Measurements from ENCODE around the gene CENATAC. TPM values are rescaled to one million over a fixed set of nuclear protein-coding genes. Genes with fewer than 3 reads are reported as not detected.

The CENATAC gene
- total RNA-seq, 1 donor from 2014 or later, result 51.0 TPM

DNA sequence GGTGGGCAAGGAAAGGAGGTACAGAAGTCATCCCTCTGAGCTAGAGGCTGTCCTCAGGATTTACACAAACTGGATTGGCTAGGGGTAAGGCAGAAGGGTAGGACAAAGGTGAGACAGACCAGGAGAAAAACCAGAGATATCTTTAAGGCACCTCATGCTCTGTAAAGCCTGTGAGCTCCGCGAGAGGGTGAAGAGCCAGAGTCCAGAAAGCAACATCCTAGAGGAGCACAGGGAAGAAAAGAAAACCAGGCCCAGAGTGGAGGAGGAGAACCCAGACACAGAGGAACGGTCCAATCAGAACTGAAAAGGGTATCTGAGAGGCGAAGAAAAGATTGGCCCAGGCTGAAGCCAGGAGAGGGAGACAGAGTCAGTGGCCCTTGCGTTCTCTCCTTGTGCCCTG is 27.6 kb downstream of the CENATAC start:
- Histone ChIP-seq H3K27ac (peak overlapping the region; percentile 42), H3K9me3 (no peaks in the 10 kb centered on the region), H3K4me1 (peaks cover 47% of the 10 kb centered on the region), H3K36me3 (peaks cover 64% of the 10 kb centered on the region), H3K4me3 (no peak overlapping the region), H3K27me3 (ENCODE audit: low read depth) (no peaks in the 10 kb centered on the region)
- TF ChIP-seq, protein P1, sequence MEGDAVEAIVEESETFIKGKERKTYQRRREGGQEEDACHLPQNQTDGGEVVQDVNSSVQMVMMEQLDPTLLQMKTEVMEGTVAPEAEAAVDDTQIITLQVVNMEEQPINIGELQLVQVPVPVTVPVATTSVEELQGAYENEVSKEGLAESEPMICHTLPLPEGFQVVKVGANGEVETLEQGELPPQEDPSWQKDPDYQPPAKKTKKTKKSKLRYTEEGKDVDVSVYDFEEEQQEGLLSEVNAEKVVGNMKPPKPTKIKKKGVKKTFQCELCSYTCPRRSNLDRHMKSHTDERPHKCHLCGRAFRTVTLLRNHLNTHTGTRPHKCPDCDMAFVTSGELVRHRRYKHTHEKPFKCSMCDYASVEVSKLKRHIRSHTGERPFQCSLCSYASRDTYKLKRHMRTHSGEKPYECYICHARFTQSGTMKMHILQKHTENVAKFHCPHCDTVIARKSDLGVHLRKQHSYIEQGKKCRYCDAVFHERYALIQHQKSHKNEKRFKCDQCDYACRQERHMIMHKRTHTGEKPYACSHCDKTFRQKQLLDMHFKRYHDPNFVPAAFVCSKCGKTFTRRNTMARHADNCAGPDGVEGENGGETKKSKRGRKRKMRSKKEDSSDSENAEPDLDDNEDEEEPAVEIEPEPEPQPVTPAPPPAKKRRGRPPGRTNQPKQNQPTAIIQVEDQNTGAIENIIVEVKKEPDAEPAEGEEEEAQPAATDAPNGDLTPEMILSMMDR (IDR thresholded peaks at IDR 0.05), result no peak
- intact Hi-C loops (cut with DNase I), result no loop called here
- DNase-seq (no peak), ATAC-seq (no peak)

DNA sequence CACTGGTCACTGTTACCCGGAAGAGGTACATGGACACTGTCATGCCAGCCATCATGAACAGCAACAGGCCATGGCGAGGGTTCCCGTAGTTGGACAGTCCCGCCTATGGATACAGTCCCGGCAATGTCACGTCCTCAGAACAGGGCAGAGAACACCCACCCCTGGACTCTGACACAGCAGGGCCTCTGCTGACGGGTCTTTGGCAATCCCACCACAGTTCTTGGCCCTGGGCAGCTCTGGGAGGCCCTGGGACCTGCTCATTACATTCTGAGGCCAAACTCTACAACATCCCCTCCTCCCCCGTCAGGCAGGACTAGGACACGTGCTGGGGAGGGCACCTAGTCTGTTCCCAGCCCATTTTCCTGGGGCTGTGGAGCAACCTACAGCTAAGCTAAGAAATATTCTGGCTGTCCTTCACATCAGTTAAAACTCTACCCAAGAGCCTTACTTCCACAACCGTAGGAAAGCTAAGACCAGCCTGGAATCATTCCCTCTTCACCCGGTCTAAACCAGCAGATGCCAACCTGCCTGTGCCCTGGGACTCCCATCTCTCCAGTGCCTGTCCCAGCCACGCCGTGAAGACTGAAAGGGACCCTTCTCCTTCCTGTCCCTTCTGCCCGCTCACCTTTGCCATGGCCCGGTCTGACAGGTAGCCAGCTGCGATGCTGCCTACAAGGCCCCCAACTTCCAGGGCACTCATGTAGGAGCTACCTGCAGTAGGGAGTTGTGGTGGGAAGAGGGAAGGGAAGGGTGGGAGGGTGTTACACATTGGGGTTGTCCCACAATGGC is 28.2 kb downstream of the CENATAC start:
- Histone ChIP-seq H3K27ac (no peak overlapping the region), H3K4me1 (peaks cover 43% of the 10 kb centered on the region)
- no peak for DNase-seq

DNA sequence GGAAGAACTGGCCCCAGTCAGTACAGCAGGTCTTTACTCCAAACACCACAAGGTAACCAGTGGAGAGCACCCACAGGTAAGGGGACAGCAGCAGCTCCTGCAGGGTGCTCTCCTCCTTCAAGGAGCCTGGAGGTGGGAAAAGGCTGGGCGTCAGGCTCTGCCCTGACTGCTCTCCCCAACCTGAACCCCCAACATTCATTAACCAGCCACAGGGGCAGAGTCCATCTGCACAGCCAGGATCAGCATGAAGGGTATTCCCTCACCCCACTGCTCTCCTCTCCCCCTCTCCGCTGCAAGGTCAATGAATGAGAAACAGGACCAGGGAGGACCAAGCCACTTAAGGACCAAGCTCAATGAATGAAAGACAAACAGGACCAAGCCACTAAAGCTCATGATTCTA is 29.0 kb downstream of the CENATAC start:
- Histone ChIP-seq H3K4me1 (peaks cover 38% of the 10 kb centered on the region), H3K9me3 (no peaks in the 10 kb centered on the region), H3K27ac (no peak overlapping the region), H3K27me3 (ENCODE audit: low read depth) (no peaks in the 10 kb centered on the region), H3K4me3 (no peak overlapping the region), H3K36me3 (peaks cover 51% of the 10 kb centered on the region)
- DNase-seq (no peak), ATAC-seq (no peak)
- intact Hi-C loops (cut with DNase I), result no loop called here
- TF ChIP-seq, protein P1 (IDR thresholded peaks at IDR 0.05), result no peak

More for the DNA sequence above, 28.2 kb downstream of the CENATAC start:
- Histone ChIP-seq H3K9me3 (no peaks in the 10 kb centered on the region), H3K4me3 (no peak overlapping the region), H3K27me3 (ENCODE audit: low read depth) (no peaks in the 10 kb centered on the region), H3K36me3 (peaks cover 59% of the 10 kb centered on the region)
- TF ChIP-seq, protein P1 (IDR thresholded peaks at IDR 0.05), result no peak
- ATAC-seq, result no peak
- intact Hi-C loops (cut with DNase I), result no loop called here

DNA sequence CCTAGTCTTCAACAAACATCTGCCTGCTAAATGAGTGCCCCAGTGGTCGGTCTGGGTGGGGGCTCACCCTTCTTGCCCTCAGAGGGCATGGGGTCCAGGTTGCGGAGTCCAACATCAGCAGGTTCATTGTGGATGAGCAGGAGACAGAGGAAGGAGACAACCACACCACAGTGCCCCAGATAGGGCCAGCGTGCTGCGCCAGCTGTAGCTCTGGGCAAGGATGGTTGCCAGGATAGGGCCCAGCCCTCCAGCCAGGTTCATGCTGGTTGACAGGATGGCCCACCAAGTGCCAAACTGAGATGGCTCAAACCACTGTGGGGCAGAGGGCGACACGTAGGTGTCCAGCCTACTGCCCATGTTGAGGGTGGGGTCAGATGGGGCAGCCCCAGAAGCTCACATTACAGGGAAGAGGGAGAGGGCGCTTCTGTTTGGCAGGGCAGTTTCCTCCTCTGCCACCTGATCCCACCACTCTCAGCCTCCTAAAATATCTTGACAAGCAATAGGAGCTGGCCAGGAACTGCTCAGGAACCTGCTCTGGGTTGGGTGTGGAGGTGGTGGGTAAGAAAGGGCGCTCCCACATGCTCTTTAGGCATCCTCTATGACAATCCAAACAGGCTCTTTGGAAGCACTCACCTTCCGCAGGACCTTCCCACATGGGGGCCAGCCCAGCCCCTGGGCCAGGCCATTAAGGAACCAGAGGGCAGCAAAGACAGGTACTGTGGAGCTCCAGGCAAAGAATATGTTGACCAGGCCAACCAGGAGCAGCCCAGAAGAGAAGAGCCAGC is 29.8 kb downstream of the CENATAC start:
- H3K27ac ChIP-seq, result no peak overlapping the region
- no peaks in the 10 kb centered on the region for H3K9me3 ChIP-seq
- ATAC-seq, result no peak
- TF ChIP-seq, protein P1 (IDR thresholded peaks at IDR 0.05), result no peak
- H3K27me3 ChIP-seq (ENCODE audit: low read depth), result no peaks in the 10 kb centered on the region
- H3K4me3 ChIP-seq, result no peak overlapping the region
- DNase-seq, result no peak
- H3K4me1 ChIP-seq, result peaks cover 37% of the 10 kb centered on the region
- intact Hi-C loops (cut with DNase I), result no loop called here
- H3K36me3 ChIP-seq, result peaks cover 44% of the 10 kb centered on the region

DNA sequence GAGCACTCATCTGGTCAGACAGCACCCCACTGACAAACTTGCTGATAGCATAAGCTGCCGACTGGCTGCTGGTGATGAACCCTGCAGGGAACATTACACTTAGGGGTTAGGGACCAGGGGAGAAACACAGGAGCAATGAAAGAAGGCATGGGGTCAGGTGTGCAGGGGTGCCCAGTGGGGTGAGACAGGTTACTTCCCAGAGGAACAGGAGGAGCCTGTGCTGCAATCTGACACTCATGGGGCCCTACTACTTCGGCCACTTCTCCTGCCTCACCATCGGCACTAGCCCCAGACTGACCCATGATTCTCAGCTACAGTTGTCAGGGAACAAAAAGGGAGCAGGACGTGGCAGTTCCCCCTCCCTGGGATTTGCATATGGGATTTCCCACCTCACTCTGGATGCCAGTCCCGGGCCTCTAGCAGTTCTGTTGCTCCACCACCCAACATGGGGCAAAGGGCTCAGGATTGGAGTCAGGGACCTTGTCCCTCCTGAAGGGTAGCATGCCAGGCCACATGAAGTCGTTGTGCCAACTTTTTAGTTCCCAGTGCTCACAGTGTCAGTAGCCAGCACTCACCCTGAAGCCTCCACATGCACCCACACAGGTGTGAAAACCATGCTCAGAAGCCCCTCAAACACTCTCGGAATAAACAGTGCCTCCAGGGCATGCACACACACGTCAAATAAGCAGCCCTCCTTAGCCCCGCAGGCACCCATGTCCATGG is 30.6 kb downstream of the CENATAC start:
- Histone ChIP-seq H3K27ac (peak overlapping the region; percentile 25), H3K27me3 (ENCODE audit: low read depth) (no peaks in the 10 kb centered on the region), H3K4me1 (peaks cover 37% of the 10 kb centered on the region), H3K4me3 (no peak overlapping the region), H3K9me3 (no peaks in the 10 kb centered on the region), H3K36me3 (peaks cover 36% of the 10 kb centered on the region)
- no peak for DNase-seq
- TF ChIP-seq, protein P1 (IDR thresholded peaks at IDR 0.05), result no peak
- intact Hi-C loops (cut with DNase I), result no loop called here
- ATAC-seq, result no peak

Measured in lower lobe of right lung (tissue), 2 donors.